H9 (cell line): ENCODE measurements around the gene FAXC. TPM values are rescaled to one million over a fixed set of nuclear protein-coding genes. Genes with fewer than 3 reads are reported as not detected.

Source experiments
- DNase-seq: peaks from one replicate; pipeline ENCODE4 v3.0.0-alpha.2; 2017
- H2AFZ ChIP-seq: one replicate; pipeline ENCODE4 v1.6.1; 2013; ENCODE audit warnings: mild to moderate bottlenecking, low read length, control low read depth, moderate library complexity
- H2AK5ac ChIP-seq: 2 replicates; pipeline ENCODE4 v1.6.1; 2013; ENCODE audit warnings: low read length, control low read depth, mixed read lengths; ENCODE audit not compliant: insufficient read length
- H2BK120ac ChIP-seq: one replicate; pipeline ENCODE4 v1.6.1; 2013; ENCODE audit warnings: low read depth, mild to moderate bottlenecking, low read length, control low read depth, inconsistent platforms; ENCODE audit not compliant: poor library complexity, severe bottlenecking
- H2BK12ac ChIP-seq: 2 replicates; pipeline ENCODE4 v1.6.1; 2013; ENCODE audit warnings: low read length, control low read depth, mixed read lengths, low read depth; ENCODE audit not compliant: insufficient read length
- H2BK15ac ChIP-seq: 2 replicates; pipeline ENCODE4 v1.6.1; 2013; ENCODE audit warnings: low read depth, low read length, control low read depth
- H2BK20ac ChIP-seq: one replicate; pipeline ENCODE4 v1.6.1; 2013; ENCODE audit warnings: low read depth, mild to moderate bottlenecking, low read length, control low read depth, inconsistent platforms; ENCODE audit not compliant: poor library complexity, severe bottlenecking
- H2BK5ac ChIP-seq: 2 replicates; pipeline ENCODE4 v1.6.1; 2013; ENCODE audit warnings: low read length, control low read depth, mixed read lengths; ENCODE audit not compliant: insufficient read length
- H3K14ac ChIP-seq: 2 replicates; pipeline ENCODE4 v1.6.1; 2013; ENCODE audit warnings: low read length, control low read depth; ENCODE audit not compliant: insufficient read depth
- H3K18ac ChIP-seq: 2 replicates; pipeline ENCODE4 v1.6.1; 2013; ENCODE audit warnings: low read depth, mild to moderate bottlenecking, mixed read lengths, low read length, control low read depth; ENCODE audit not compliant: insufficient read length
- H3K23ac ChIP-seq: 2 replicates; pipeline ENCODE4 v1.6.1; 2013; ENCODE audit warnings: low read length, control low read depth, mixed read lengths, low read depth; ENCODE audit not compliant: insufficient read length
- H3K23me2 ChIP-seq: 2 replicates; pipeline ENCODE4 v1.6.1; 2013; ENCODE audit warnings: low read depth, mild to moderate bottlenecking, mixed read lengths, low read length, control low read depth; ENCODE audit not compliant: insufficient read length, poor library complexity, severe bottlenecking
- H3K27ac ChIP-seq: 2 replicates; pipeline ENCODE4 v1.5.1; 2013; ENCODE audit warnings: low read length, control low read depth, mixed read lengths, low read depth; ENCODE audit not compliant: insufficient read length
- H3K27me3 ChIP-seq: 2 replicates; pipeline ENCODE4 v1.6.1; 2013; ENCODE audit warnings: low read length, control low read depth, inconsistent platforms; ENCODE audit not compliant: insufficient read depth
- H3K4ac ChIP-seq: 2 replicates; pipeline ENCODE4 v1.6.1; 2013; ENCODE audit warnings: low read depth, mild to moderate bottlenecking, control low read depth, inconsistent platforms, low read length, moderate library complexity
- H3K4me1 ChIP-seq: 2 replicates; pipeline ENCODE4 v1.6.1; 2013; ENCODE audit warnings: low read length, control low read depth, inconsistent platforms; ENCODE audit not compliant: insufficient read depth
- H3K4me2 ChIP-seq: 2 replicates; pipeline ENCODE4 v1.6.1; 2013; ENCODE audit warnings: low read length, control low read depth, mixed read lengths; ENCODE audit not compliant: insufficient read length, insufficient read depth
- H3K56ac ChIP-seq: 2 replicates; pipeline ENCODE4 v1.6.1; 2013; ENCODE audit warnings: low read depth, mild to moderate bottlenecking, mixed read lengths, low read length, control low read depth; ENCODE audit not compliant: insufficient read length
- H3K79me1 ChIP-seq: 2 replicates; pipeline ENCODE4 v1.6.1; 2013; ENCODE audit warnings: low read depth, mild to moderate bottlenecking, moderate library complexity, low read length, control low read depth, inconsistent platforms; ENCODE audit not compliant: insufficient read depth, poor library complexity, severe bottlenecking
- H3K79me2 ChIP-seq: 2 replicates; pipeline ENCODE4 v1.6.1; 2013; ENCODE audit warnings: low read length, control low read depth, inconsistent platforms; ENCODE audit not compliant: insufficient read depth
- H3K9ac ChIP-seq: 2 replicates; pipeline ENCODE4 v1.6.1; 2013; ENCODE audit warnings: low read length, control low read depth, mixed read lengths; ENCODE audit not compliant: insufficient read length; ENCODE audit errors: extremely low read depth
- H3K9me3 ChIP-seq: one replicate; pipeline ENCODE4 v1.6.1; 2013; ENCODE audit warnings: low read depth, low read length, inconsistent platforms; ENCODE audit not compliant: control insufficient read depth
- H3T11ph ChIP-seq: one replicate; pipeline ENCODE4 v1.6.1; 2013; ENCODE audit warnings: mild to moderate bottlenecking, low read length, control low read depth, inconsistent platforms
- H4K20me1 ChIP-seq: one replicate; pipeline ENCODE4 v1.6.1; 2013; ENCODE audit not compliant: control insufficient read depth, insufficient read length, insufficient read depth
- H4K5ac ChIP-seq: 2 replicates; pipeline ENCODE4 v1.6.1; 2013; ENCODE audit warnings: low read depth, mild to moderate bottlenecking, mixed read lengths, low read length, control low read depth; ENCODE audit not compliant: insufficient read length
- H4K8ac ChIP-seq: replicated peaks from 2 replicates; pipeline ENCODE4 v1.6.1; 2013; ENCODE audit warnings: low read length, control low read depth, mixed read lengths, low read depth; ENCODE audit not compliant: insufficient read length
- H4K91ac ChIP-seq: 2 replicates; pipeline ENCODE4 v1.6.1; 2013; ENCODE audit warnings: low read depth, mild to moderate bottlenecking, moderate library complexity, mixed read lengths, low read length, control low read depth; ENCODE audit not compliant: insufficient read length
- H3K27ac Mint-ChIP-seq, 3 experiments: 2 replicates in 2 of 3; 3 replicates in 1 of 3; pipeline ENCODE4 v1.8.0; 2020 to 2021; ENCODE audit warnings: mixed read lengths in 3 of 3, mild to moderate bottlenecking in 1 of 3, moderate library complexity in 1 of 3
- H3K27me3 Mint-ChIP-seq: 2 replicates; pipeline ENCODE4 v1.8.0; 2021; ENCODE audit warnings: low read depth, mild to moderate bottlenecking, moderate library complexity, mixed read lengths
- H3K36me3 Mint-ChIP-seq, 3 experiments: 2 replicates in 2 of 3; 3 replicates in 1 of 3; pipeline ENCODE4 v1.8.0; 2020 to 2021; ENCODE audit warnings: low read depth in 3 of 3, mixed read lengths in 3 of 3; ENCODE audit not compliant: insufficient read depth in 1 of 3
- H3K4me1 Mint-ChIP-seq, 2 experiments: 2 replicates each; pipeline ENCODE4 v1.8.0; 2020; ENCODE audit warnings: mixed read lengths in 2 of 2
- H3K4me3 Mint-ChIP-seq, 2 experiments: 2 replicates in 1 of 2; 3 replicates in 1 of 2; pipeline ENCODE4 v1.8.0; 2020 to 2021; ENCODE audit warnings: mild to moderate bottlenecking in 2 of 2, mixed read lengths in 2 of 2, moderate library complexity in 1 of 2
- H3K9me3 Mint-ChIP-seq, 2 experiments: 2 replicates in 1 of 2; 3 replicates in 1 of 2; pipeline ENCODE4 v1.8.0; 2020; ENCODE audit warnings: mild to moderate bottlenecking in 2 of 2, mixed read lengths in 2 of 2, moderate library complexity in 1 of 2
- WGBS: extraction: QIAGEN DNeasy Blood & Tissue Kit; methylation state at CpG from one replicate; pipeline ENCODE4 v1.1.7; 2013; ENCODE audit warnings: missing lambda C conversion rate, low lambda C conversion rate, mixed read lengths; ENCODE audit not compliant: insufficient read length; ENCODE audit errors: extremely low coverage; 5-methylcytosine and 5-hydroxymethylcytosine counted together
- total RNA-seq: library from RNA; stranded (reverse); gene quantifications from 2 replicates; pipeline ENCODE4 v1.2.1, GENCODE V29; 2021
- TF ChIP-seq, protein P1 (sequence below): fragments of 200-600 bp; sonication (generic); conservative IDR thresholded peaks from 3 replicates; pipeline ENCODE4 v1.8.0; 2021; ENCODE audit warnings: antibody characterized with exemption, mild to moderate bottlenecking

The FAXC gene
- total RNA-seq, 1 experiment from 2014 or later: 17.2 TPM

- peaks cover 23 to 27% of the 10 kb centered on the region in 2 experiments for H3K4me1 Mint-ChIP-seq
- H3K79me1 ChIP-seq: no peaks in the 10 kb centered on the region
- DNase-seq: no peak
- no CpG with 5 or more reads among the region's 5 CpGs for WGBS
- no peak overlapping the region for H3K4me2 ChIP-seq
- 0 out of 7 replicates have a peak overlapping the region, but pooled peaks of 1 of the 3 experiments have one; percentile 75 for H3K27ac Mint-ChIP-seq
- H3K27me3 ChIP-seq: no peaks in the 10 kb centered on the region
- H3K56ac ChIP-seq: no peak overlapping the region
- no peaks in the 10 kb centered on the region for H4K20me1 ChIP-seq
- H3K4ac ChIP-seq: no peak overlapping the region
- H3T11ph ChIP-seq: no peak overlapping the region
- H3K4me1 ChIP-seq: peaks cover 8% of the 10 kb centered on the region; the same call in 1 of the 2 replicates
- no peak overlapping the region for H4K91ac ChIP-seq
- no peak overlapping the region for H2AK5ac ChIP-seq
- no peak overlapping the region for H3K9ac ChIP-seq
- peaks cover 1 to 4% (median 1%) of the 10 kb centered on the region in 3 experiments; a peak in 3 of 7 replicates for H3K36me3 Mint-ChIP-seq
- H4K5ac ChIP-seq: no peak overlapping the region
- TF ChIP-seq, protein P1, sequence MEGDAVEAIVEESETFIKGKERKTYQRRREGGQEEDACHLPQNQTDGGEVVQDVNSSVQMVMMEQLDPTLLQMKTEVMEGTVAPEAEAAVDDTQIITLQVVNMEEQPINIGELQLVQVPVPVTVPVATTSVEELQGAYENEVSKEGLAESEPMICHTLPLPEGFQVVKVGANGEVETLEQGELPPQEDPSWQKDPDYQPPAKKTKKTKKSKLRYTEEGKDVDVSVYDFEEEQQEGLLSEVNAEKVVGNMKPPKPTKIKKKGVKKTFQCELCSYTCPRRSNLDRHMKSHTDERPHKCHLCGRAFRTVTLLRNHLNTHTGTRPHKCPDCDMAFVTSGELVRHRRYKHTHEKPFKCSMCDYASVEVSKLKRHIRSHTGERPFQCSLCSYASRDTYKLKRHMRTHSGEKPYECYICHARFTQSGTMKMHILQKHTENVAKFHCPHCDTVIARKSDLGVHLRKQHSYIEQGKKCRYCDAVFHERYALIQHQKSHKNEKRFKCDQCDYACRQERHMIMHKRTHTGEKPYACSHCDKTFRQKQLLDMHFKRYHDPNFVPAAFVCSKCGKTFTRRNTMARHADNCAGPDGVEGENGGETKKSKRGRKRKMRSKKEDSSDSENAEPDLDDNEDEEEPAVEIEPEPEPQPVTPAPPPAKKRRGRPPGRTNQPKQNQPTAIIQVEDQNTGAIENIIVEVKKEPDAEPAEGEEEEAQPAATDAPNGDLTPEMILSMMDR: no peak
- H3K27ac ChIP-seq: no peak overlapping the region
- no peak overlapping the region for H3K18ac ChIP-seq
- H2BK15ac ChIP-seq: no peak overlapping the region
- no peak overlapping the region for H4K8ac ChIP-seq
- no peaks in the 10 kb centered on the region for H3K9me3 ChIP-seq
- H3K9me3 Mint-ChIP-seq: no peaks in the 10 kb centered on the region
- H2BK120ac ChIP-seq: no peak overlapping the region
- H3K23ac ChIP-seq: no peak overlapping the region
- H2AFZ ChIP-seq: no peak overlapping the region
- H3K79me2 ChIP-seq: no peaks in the 10 kb centered on the region
- H2BK12ac ChIP-seq: no peak overlapping the region
- H2BK5ac ChIP-seq: no peak overlapping the region
- H3K27me3 Mint-ChIP-seq: no peaks in the 10 kb centered on the region
- H3K23me2 ChIP-seq: no peaks in the 10 kb centered on the region
- H2BK20ac ChIP-seq: no peak overlapping the region
- no peak overlapping the region for H3K14ac ChIP-seq
- no peak overlapping the region for H3K4me3 Mint-ChIP-seq
Measured at GRCh38 chr6:99341862-99342455, 7.5 kb downstream of the FAXC start.
